Mesodermal cell (in vitro differentiated cells): ENCODE data around the gene CREBZF. TPM values are rescaled to one million over a fixed set of nuclear protein-coding genes. Genes with fewer than 3 reads are reported as not detected.

ENCODE experiments used
- H3K27ac ChIP-seq: 2 replicates; pipeline ENCODE4 v1.7.0; 2013; ENCODE audit warnings: mild to moderate bottlenecking, low read depth, low read length, moderate library complexity; ENCODE audit not compliant: severe bottlenecking
- H3K36me3 ChIP-seq: 2 replicates; pipeline ENCODE4 v1.7.1; 2013; ENCODE audit warnings: mild to moderate bottlenecking, low read length, moderate library complexity; ENCODE audit not compliant: control insufficient read depth, insufficient read depth
- H3K4me1 ChIP-seq: one replicate; pipeline ENCODE4 v1.7.1; 2013; ENCODE audit warnings: mild to moderate bottlenecking, low read length; ENCODE audit not compliant: insufficient read depth, control insufficient read depth, poor library complexity, severe bottlenecking
- H3K4me3 ChIP-seq: 2 replicates; pipeline ENCODE4 v1.7.0; 2013; ENCODE audit warnings: low read length, control low read depth, mild to moderate bottlenecking; ENCODE audit not compliant: insufficient read depth, poor library complexity, severe bottlenecking; ENCODE audit errors: extremely low read depth
- H3K9me3 ChIP-seq: 2 replicates; pipeline ENCODE4 v1.7.1; 2013; ENCODE audit warnings: mild to moderate bottlenecking, low read length, moderate library complexity; ENCODE audit not compliant: control insufficient read depth
- WGBS, 2 experiments: methylation state at CpG; one replicate each; pipeline ENCODE4 v1.1.5; 2013; ENCODE audit warnings: missing lambda C conversion rate in 2 of 2; ENCODE audit not compliant: insufficient coverage in 2 of 2; 5-methylcytosine and 5-hydroxymethylcytosine counted together
- polyA plus RNA-seq, 2 experiments: library from polyadenylated mRNA; stranded (reverse); fragments of 50-300 nt; gene quantifications; one replicate each; pipeline ENCODE4 v1.2.3, GENCODE V29; 2013

The CREBZF gene, protein sequence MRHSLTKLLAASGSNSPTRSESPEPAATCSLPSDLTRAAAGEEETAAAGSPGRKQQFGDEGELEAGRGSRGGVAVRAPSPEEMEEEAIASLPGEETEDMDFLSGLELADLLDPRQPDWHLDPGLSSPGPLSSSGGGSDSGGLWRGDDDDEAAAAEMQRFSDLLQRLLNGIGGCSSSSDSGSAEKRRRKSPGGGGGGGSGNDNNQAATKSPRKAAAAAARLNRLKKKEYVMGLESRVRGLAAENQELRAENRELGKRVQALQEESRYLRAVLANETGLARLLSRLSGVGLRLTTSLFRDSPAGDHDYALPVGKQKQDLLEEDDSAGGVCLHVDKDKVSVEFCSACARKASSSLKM
- polyA plus RNA-seq (2013, experiment 1 of 2), result 26.9 TPM
- 31.2 TPM for polyA plus RNA-seq (2013, experiment 2 of 2)

DNA sequence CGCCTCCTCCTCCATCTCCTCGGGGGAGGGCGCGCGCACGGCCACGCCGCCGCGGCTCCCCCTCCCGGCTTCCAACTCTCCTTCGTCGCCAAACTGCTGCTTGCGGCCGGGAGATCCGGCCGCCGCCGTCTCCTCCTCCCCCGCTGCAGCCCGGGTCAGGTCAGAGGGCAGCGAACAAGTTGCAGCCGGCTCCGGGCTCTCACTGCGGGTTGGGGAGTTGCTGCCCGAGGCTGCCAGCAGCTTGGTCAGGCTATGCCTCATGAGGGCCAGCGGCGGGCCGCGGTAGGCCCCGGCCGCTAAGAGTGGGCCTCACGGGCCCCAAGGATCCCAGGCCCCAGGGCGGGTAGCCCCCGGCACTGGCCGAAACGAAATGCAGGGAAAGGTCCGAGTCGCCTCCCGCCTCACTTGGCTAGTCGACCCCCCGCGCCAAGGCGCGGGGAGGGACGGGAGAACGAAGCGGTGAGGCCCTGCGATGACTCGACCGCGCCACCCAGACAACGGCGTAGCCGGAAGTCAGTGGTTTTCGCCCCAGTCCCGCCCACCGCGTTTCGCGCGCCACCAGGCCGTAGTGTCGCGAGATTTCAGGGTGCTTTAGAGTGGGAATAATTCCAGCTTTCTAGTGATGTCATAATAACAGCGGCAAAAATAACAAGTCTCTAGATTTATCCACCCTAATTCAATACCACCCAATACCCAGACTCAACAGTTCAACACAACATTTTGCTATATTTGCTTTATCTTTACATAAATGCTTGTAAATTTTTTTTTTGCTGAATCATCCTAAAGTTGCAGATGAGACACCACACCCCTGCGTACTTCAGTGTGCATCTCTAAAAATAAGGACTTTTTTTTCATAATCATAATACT lies at the start of gene CREBZF:
Gene CREBZF, minus strand, starts transcription at position 515 of the 867 bp plus-strand sequence. Its CDS starts 254 bp downstream, at position 261.
- Histone ChIP-seq H3K9me3 (no peaks in the 10 kb centered on the region), H3K27ac (peak within 1 kb of the TSS; percentile 96), H3K36me3 (peaks cover 3% of the 10 kb centered on the region), H3K4me1 (no peaks in the 10 kb centered on the region), H3K4me3 (peak within 1 kb of the TSS; percentile 86)
- WGBS, 2 experiments, result 0 to 2% methylated on average over 36 to 48 of the region's 67 CpGs

DNA sequence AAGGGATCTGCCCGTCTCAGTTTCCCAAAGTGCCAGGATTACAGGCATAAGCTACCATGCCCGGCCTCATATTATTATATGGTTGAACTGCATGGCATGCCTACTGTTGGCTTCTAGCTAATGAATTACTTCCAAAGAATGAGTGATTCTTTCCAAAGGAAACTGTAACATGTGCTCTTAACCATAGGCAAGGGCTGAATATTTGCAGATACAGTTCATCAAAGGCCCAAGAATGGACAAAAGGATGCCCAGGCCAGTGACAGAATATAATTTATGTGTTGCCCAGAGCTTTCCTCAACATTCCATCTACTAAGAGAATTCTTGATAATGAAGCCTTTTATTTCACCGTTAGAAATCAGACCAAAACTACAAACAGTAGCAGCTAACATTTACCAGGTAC lies 48.0 kb upstream of the CREBZF start:
- no peak overlapping the region for H3K27ac ChIP-seq
- peaks cover 1% of the 10 kb centered on the region for H3K4me1 ChIP-seq
- 100% methylated on average over 2 to 3 of the region's 3 CpGs for WGBS, 2 experiments
- H3K36me3 ChIP-seq, result no peaks in the 10 kb centered on the region
- no peaks in the 10 kb centered on the region for H3K9me3 ChIP-seq
- H3K4me3 ChIP-seq, result no peak overlapping the region

DNA sequence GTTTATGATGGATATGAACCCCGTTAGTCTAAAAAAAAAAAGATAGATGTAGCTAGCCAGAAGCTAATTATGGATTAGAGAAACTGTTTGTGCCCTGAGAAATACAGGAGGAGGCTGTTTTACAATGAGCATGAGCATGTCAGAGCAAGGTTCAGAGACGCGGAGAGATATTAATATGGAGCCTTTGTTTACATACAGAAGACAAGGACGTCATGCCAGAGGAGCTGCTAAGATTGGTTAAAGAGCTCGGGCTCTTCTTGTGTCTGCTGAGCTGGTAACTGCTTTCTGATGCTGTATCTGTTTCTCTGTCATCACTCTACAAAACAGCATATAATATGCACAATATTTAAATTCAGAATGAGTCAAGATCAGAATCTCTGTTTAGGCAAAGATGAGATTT lies 46.0 kb upstream of the CREBZF start:
- Histone ChIP-seq H3K9me3 (no peaks in the 10 kb centered on the region), H3K27ac (no peak overlapping the region), H3K36me3 (no peaks in the 10 kb centered on the region), H3K4me1 (no peaks in the 10 kb centered on the region), H3K4me3 (no peak overlapping the region)
- 81 to 85% methylated on average over 4 of the region's 5 CpGs for WGBS, 2 experiments

DNA sequence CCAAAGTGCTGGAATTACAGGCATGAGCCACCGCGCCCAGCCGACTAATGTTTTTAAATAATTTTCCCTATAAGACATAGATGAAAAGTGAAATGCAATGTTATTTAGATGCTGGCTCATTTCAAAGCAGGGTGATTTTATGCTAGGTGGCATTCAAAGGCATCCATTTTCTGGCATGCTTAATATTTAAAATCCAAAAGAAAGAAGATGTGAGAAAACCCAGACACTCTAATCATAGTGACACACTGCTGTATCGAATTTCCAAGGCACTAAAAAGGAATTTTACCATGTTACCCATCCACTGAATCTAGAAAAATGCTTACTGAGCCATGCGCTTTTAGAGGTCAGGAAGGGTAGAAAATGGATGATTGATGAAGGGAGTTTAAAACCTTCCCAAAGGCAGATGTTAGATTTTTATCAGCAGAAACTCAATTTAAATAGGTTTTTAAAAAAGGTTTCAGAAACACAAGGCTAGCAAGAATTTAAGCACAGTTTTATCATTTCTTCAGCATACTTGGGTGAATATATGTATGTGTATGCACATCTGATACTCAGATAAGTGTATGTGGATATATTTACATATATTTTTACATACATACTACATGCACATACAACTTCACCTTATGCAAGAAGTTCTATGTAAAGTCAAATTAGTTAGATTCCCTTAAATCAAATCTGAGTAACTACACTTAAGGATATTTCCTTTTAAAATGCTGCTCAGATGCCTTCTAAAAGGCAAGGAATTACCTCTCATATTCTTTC lies 45.2 kb upstream of the CREBZF start:
- Histone ChIP-seq H3K4me1 (no peaks in the 10 kb centered on the region), H3K27ac (no peak overlapping the region), H3K36me3 (no peaks in the 10 kb centered on the region), H3K4me3 (no peak overlapping the region), H3K9me3 (no peaks in the 10 kb centered on the region)
- WGBS, 2 experiments, result no CpG with 5 or more reads among the region's 5 CpGs

DNA sequence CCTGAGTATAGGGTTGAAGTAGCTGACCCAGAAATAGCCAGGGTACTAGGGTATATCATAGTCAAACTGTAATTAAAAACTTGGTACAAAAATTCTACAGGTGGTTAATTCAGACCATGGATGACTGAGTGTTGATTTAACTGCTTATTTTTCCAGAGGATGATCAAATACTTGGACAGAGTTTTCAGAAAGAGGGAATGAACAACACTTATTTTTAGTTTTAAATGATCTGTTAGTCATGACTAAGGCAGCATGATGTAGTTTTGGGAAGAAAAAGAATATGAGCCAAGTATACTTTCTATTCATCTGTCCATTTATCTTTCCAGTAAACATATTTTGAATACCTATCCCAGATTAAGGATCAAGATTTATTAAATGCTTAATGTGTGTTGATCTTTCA lies 40.9 kb upstream of the CREBZF start:
- no peak overlapping the region for H3K27ac ChIP-seq
- no peak overlapping the region for H3K4me3 ChIP-seq
- H3K4me1 ChIP-seq, result no peaks in the 10 kb centered on the region
- H3K9me3 ChIP-seq, result no peaks in the 10 kb centered on the region
- H3K36me3 ChIP-seq, result no peaks in the 10 kb centered on the region

DNA sequence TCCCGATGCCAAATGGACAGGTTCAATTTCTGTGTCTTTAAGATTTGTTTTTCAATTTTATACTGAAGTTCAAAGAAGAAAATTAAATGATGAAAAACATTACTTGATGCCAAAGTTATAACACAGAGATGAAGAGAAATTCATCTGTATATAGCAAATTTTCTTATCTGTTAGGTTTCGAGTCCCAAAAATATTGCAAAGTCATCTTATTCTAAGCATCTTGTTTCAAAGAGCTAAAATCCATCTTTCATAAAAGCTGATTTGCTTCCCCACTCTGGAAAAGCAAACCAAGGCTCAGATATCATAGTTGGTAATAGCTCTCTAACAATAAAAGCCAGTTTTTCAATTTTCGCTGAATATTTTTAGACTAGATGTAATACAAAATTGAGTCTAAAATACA lies 40.0 kb upstream of the CREBZF start:
- Histone ChIP-seq H3K27ac (no peak overlapping the region), H3K9me3 (no peaks in the 10 kb centered on the region), H3K4me3 (no peak overlapping the region), H3K36me3 (no peaks in the 10 kb centered on the region), H3K4me1 (no peaks in the 10 kb centered on the region)
- WGBS, 2 experiments, result no CpG with 5 or more reads among the region's 3 CpGs

DNA sequence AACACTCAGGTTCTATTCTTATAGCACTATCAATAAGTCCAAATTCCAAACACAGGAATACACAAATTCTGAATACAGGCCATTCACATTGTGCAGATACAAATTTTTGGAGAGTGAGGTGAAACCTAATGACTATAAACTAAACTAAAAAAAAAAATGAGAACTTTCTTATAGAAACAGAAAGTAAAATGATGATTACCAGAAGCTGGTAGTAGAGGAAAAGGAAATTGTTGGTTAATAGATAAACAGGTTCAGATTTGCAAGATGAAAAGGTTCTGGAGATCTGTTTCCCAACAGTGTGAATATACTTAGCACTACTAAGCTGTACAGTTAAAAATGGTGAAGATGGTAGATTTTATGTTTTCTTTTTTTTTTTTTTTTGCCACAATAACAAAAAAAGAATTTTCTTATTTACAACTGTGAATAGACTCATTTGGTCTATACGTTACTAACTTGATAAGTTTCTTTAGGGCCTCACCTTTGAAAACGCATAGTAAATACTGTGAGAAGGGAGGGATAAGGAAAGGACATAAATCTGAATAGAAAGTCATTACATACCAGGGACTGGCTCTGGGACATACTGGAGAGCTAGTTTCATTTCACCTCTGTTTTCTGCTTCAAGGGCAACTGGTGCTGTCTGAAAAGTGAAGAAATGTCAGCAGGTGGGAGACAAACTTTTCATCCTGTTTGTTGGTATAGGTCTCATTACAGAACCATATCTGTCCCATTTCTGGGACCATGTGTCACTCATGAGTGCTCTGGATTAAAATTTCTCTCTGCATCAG lies 35.2 kb upstream of the CREBZF start:
- Histone ChIP-seq H3K27ac (no peak overlapping the region), H3K4me3 (no peak overlapping the region), H3K9me3 (no peaks in the 10 kb centered on the region), H3K4me1 (no peaks in the 10 kb centered on the region), H3K36me3 (no peaks in the 10 kb centered on the region)
- 100% methylated on average over 1 of the region's 2 CpGs; no CpG with 5 or more reads in 1 of the 2 experiments for WGBS, 2 experiments

DNA sequence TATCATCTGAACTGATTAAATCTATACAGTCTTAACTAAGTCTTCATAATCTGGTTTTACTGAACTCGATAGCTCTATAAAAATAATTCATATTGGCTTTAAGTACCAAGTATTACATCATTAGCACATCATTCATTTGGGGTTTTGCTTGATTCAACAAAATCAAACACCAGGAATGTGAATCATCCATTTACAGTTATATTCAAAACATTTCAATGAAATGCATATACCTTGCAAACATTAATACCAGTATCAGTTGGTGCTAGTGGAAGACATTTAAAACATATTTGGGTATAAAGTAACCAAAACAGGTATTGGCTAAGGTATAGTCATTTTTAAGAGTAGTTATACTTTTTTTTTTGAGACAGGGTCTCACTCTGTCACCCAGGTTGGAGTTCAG lies 33.3 kb upstream of the CREBZF start:
- Histone ChIP-seq H3K27ac (no peak overlapping the region), H3K36me3 (no peaks in the 10 kb centered on the region), H3K9me3 (no peaks in the 10 kb centered on the region), H3K4me1 (no peaks in the 10 kb centered on the region), H3K4me3 (no peak overlapping the region)
- WGBS, 2 experiments, result 100% methylated on average over 1 of the region's 1 CpG; no CpG with 5 or more reads in 1 of the 2 experiments

DNA sequence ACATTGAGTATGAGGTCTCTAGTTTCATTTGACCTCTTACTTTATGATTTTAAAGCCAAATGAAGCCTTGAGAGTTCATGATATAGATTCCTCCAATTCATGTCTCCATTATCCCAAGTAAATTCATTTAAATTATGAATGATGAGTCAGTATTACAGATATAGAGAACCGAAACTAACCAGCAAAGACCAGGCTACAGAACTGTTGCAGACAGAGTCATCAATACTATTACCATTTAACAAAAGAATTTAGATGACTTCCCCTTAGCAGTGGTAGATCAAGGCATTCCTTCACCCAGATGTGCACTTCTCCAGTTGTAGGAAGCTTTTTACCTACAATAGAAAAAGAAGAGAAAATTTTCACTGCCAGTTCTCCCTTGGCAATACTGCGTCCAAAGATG lies 32.8 kb upstream of the CREBZF start:
- no CpG with 5 or more reads among the region's 2 CpGs for WGBS, 2 experiments
- no peaks in the 10 kb centered on the region for H3K9me3 ChIP-seq
- no peaks in the 10 kb centered on the region for H3K36me3 ChIP-seq
- H3K4me1 ChIP-seq, result no peaks in the 10 kb centered on the region
- no peak overlapping the region for H3K4me3 ChIP-seq
- no peak overlapping the region for H3K27ac ChIP-seq

DNA sequence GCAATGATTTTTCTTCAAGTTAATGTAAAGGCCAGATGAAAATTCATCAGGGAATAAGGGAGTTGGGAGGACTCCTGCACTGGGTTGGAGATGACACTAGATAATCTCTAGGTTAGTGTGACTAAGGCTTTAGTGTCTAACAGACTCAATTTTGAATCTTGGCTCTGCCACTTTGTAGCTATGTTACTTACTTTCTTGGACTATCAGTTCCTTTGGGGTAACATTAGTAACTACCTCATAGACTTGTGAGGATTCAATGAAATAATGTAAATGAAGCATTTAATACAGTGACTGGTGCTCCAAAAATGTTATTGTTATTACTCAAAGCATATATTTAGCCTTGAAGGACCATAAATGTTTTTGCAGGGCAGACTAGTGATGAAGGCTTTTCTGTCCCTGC lies 30.6 kb upstream of the CREBZF start:
- no peaks in the 10 kb centered on the region for H3K4me1 ChIP-seq
- no peaks in the 10 kb centered on the region for H3K36me3 ChIP-seq
- H3K27ac ChIP-seq, result no peak overlapping the region
- H3K9me3 ChIP-seq, result no peaks in the 10 kb centered on the region
- no peak overlapping the region for H3K4me3 ChIP-seq
